ENCODE measurements around the gene BCAS3.

GRCh38 chr17:61189968-61190367 is 512.3 kb downstream of the BCAS3 start:
- TF ChIP-seq, protein P1, sequence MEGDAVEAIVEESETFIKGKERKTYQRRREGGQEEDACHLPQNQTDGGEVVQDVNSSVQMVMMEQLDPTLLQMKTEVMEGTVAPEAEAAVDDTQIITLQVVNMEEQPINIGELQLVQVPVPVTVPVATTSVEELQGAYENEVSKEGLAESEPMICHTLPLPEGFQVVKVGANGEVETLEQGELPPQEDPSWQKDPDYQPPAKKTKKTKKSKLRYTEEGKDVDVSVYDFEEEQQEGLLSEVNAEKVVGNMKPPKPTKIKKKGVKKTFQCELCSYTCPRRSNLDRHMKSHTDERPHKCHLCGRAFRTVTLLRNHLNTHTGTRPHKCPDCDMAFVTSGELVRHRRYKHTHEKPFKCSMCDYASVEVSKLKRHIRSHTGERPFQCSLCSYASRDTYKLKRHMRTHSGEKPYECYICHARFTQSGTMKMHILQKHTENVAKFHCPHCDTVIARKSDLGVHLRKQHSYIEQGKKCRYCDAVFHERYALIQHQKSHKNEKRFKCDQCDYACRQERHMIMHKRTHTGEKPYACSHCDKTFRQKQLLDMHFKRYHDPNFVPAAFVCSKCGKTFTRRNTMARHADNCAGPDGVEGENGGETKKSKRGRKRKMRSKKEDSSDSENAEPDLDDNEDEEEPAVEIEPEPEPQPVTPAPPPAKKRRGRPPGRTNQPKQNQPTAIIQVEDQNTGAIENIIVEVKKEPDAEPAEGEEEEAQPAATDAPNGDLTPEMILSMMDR (IDR thresholded peaks at IDR 0.05 in 2 of 3, conservative IDR thresholded peaks at IDR 0.05 in 1 of 3; ENCODE audit: borderline replicate concordance in 1 of 3, insufficient read depth in 1 of 3, low read depth in 2 of 3, low read length in 2 of 3): no peak
- TF ChIP-seq POLR2A (IDR thresholded peaks at IDR 0.05; ENCODE audit: borderline replicate concordance, extremely low read depth, insufficient read depth, insufficient read length) (no peak), EZH2 (IDR thresholded peaks at IDR 0.05) (no peak), SRF (IDR thresholded peaks at IDR 0.05; ENCODE audit: low read depth) (no peak), POLR2AphosphoS5 (IDR thresholded peaks at IDR 0.05; ENCODE audit: low read depth, low read length) (no peak)

Measured in HCT116 (cell line).